Astrocyte of the cerebellum (primary cell): Measurements from ENCODE around the gene MYO5A.
"Not testable (repeated sequence)": the region's sequence is repeated elsewhere in the genome, so short reads cannot be mapped to it uniquely, and the experiment has no call there.

Experiments used
- DNase-seq: peaks from one replicate; pipeline ENCODE4 v3.0.0-alpha.2; 2011; ENCODE audit warnings: low read depth
- H3K4me3 ChIP-seq: 2 replicates; pipeline ENCODE4 v1.5.1; 2011; ENCODE audit warnings: mild to moderate bottlenecking, low read depth, low read length, moderate library complexity
- in situ Hi-C: cut with HindIII; loops from 2 replicates; pipeline ENCODE4 v1.10.0; 2017; ENCODE audit warnings: low sequenced_read_pairs
- TF ChIP-seq, protein P1 (sequence below): IDR thresholded peaks from 2 replicates; pipeline ENCODE4 v1.5.1; 2012; ENCODE audit warnings: low read length, low read depth, moderate library complexity, mild to moderate bottlenecking; ENCODE audit errors: missing control alignments

Gene MYO5A

DNA sequence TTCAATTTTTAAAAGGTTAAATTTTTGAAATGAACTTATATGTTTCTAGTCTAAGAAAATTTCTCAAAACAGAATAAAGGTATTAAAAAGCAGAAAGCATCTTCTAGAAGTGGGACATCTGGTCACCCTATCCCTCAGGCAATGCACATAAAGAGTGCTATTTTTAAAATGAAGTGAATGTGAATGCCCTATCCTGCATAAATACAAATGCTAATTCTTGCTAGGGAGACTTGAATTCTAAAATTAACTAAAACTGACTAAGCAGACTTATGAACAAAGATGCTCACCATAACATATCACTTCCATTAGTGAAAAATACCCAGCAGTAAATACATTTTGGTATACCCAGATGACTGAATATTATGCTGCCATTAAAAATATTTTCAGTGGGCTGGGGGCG, 11.7 kb downstream of the MYO5A start:
- no peak overlapping the region for H3K4me3 ChIP-seq
- TF ChIP-seq, protein P1, sequence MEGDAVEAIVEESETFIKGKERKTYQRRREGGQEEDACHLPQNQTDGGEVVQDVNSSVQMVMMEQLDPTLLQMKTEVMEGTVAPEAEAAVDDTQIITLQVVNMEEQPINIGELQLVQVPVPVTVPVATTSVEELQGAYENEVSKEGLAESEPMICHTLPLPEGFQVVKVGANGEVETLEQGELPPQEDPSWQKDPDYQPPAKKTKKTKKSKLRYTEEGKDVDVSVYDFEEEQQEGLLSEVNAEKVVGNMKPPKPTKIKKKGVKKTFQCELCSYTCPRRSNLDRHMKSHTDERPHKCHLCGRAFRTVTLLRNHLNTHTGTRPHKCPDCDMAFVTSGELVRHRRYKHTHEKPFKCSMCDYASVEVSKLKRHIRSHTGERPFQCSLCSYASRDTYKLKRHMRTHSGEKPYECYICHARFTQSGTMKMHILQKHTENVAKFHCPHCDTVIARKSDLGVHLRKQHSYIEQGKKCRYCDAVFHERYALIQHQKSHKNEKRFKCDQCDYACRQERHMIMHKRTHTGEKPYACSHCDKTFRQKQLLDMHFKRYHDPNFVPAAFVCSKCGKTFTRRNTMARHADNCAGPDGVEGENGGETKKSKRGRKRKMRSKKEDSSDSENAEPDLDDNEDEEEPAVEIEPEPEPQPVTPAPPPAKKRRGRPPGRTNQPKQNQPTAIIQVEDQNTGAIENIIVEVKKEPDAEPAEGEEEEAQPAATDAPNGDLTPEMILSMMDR: no peak
- DNase-seq: no peak
- in situ Hi-C loops: no loop called here

DNA sequence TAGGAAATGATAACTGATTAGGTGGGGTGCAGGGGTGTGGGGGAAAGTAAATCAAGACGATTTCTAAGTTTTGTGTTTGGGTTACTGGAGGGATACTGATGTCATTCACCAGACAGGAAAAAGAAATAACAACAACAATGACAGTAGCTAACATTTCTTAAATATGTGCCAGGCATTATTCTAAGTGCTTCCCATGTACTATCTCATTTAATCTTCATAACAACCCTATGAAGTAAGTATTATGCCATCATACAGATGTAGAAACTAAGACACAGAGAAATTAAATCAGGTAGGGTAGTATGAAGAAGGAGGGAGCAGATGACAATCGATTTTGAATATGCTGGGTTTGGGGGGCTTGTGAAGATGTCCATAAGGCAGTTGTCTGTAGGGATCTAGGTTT, 13.3 kb downstream of the MYO5A start:
- H3K4me3 ChIP-seq: no peak overlapping the region
- DNase-seq: no peak
- TF ChIP-seq, protein P1: no peak
- in situ Hi-C loops: no loop called here

DNA sequence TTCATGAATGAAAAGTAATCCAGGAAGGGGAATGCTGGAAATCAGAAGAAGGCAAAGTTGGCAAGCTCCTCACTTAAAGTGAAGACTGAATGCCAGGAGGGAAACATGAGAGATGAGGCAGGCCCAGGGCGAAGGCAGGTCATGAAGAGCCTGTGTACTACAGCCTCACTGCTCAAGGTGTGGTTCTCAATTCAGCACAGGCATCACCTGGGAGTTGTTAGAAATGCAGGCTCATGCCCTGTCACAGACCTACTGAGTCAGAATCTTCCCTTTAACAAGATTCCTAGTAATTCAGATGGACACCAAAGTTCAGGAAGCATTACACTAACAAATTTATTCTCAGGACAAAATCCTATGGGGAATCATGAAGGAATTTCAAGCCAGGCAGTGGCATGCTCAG, 14.2 kb downstream of the MYO5A start:
- no peak for DNase-seq
- no peak overlapping the region for H3K4me3 ChIP-seq
- in situ Hi-C loops: no loop called here
- TF ChIP-seq, protein P1: no peak

DNA sequence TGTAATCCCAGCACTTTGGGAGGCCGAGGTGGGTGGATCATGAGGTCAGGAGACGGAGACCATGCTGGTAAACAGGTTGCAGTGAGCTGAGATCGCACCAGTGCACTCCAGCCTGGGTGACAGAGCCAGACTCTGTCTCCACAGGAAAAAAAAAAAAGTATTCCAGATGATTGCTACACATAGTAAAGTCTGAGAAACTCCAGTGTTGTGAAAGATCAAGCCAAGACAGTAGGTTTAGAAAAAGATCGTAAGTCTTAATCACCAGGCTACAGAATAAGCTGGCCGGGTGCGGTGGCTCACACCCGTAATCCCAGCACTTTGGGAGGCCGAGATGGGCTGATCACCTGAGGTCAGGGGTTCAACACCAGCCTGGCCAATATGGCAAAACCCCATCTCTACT, 15.8 kb downstream of the MYO5A start:
- DNase-seq, H3K4me3 ChIP-seq, in situ Hi-C loops: not testable (repeated sequence)

DNA sequence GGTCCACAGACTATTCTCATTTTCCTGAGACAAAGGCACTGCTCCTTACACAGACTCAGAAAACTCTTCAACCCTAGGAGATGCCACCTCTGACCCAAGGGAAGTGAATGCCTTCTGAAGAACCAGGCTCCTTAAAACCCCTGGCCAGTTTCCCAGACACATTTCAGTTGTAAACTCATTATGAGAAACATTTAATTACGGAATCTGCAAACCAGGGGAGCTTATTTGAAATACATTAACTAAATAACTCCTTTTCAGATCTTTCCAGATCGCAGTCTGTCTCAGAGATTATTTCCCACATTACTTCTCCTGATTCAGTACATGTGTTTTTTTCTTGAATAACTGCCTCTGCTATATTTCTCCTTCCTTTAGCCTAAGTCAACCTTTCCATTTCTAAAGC, 17.6 kb downstream of the MYO5A start:
- no peak overlapping the region for H3K4me3 ChIP-seq
- DNase-seq: no peak
- TF ChIP-seq, protein P1: no peak
- in situ Hi-C loops: no loop called here

DNA sequence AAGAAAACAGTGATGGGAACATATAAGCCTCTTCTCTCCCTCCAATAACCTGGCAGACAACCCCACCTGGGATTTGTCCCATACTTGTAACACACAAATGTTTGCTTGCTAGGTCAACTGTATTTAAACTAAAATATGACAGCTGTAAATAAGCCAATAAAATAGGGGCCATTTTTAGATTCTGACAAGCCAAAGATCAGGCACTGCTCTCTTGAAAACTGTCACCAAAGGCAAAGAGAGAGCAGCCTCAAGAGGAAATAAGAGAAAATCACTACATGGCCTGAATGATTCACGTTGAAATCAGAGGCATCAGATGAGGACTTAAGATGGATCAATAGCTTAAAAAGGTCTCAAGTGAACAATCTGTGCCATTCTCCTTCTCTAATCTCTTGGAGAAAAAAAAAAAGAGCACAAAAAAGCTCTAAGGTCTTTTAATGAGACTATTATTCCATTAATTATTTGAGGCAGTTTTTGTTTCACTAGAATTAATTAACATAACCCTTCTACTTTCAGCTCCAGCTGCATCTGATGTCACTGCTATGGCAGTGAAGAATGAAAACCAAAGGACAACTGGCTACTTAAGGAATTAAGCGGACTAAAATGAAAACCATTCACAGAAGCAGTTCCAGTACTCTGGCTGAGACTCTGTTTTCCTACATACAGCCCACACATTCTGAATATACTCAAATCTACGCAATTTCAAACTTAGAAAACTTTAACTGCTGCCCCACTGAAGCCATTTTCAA, 19.0 kb downstream of the MYO5A start:
- no peak for DNase-seq
- H3K4me3 ChIP-seq: no peak overlapping the region
- TF ChIP-seq, protein P1: no peak
- in situ Hi-C loops: no loop called here

DNA sequence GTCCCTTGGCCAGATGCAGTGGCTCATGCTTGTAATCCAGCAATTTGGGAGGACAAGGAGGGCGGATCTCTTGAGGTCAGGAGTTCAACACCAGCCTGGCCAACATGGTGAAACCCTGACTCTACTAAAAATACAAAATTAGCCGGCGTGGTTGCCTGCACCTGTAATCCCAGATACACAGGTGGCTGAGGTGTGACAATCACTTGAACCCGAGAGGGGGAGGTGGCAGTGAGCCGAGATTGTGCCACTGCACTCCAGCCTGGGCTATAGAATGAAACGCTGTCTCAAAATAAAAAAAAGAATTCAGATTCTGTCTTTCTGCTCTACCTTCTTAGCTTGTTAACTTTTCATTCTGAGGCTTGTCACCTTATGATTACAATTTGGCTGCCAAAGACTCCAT, 22.1 kb downstream of the MYO5A start:
- TF ChIP-seq, protein P1: no peak
- H3K4me3 ChIP-seq: no peak overlapping the region
- in situ Hi-C loops: no loop called here

More for the DNA sequence above, 22.1 kb downstream of the MYO5A start:
- DNase-seq: no peak
